Fibroblast of lung (primary cell): ENCODE measurements around the gene CYP2F1.

Source experiments
- CTCF ChIP-seq, 2 donors: IDR thresholded peaks in 1 of 2; conservative IDR thresholded peaks in 1 of 2; 1 replicate in 1 of 2; 2 replicates in 1 of 2; pipeline ENCODE4 v1.5.1; 2011 to 2012; ENCODE audit warnings: low read length in 2 of 2, control low read depth in 1 of 2, inconsistent platforms in 1 of 2, low read depth in 1 of 2, mild to moderate bottlenecking in 1 of 2
- EZH2 ChIP-seq: IDR thresholded peaks from 2 replicates; pipeline ENCODE4 v1.5.1; 2012; ENCODE audit warnings: low read length, control low read depth, mild to moderate bottlenecking; ENCODE audit errors: missing control alignments

GRCh38 chr19:41089959-41090358 lies 24.3 kb upstream of the CYP2F1 start:
- TF ChIP-seq CTCF (conservative IDR thresholded peaks at IDR 0.05 in 1 of 2, IDR thresholded peaks at IDR 0.05 in 1 of 2; ENCODE audit: low read depth in 1 of 2, low read length in 2 of 2): no peak
- TF ChIP-seq EZH2: no peak
